ENCODE measurements around the gene MAN2C1. TPM values are rescaled to one million over a fixed set of nuclear protein-coding genes. Genes with fewer than 3 reads are reported as not detected.
"Not testable (repeated sequence)": the region's sequence is repeated elsewhere in the genome, so short reads cannot be mapped to it uniquely, and the experiment has no call there.

Gene MAN2C1
- total and polyA plus RNA-seq, 2 experiments from 2014 or later = 81.4 to 88.0 TPM

- H3K79me2 ChIP-seq = no peaks in the 10 kb centered on the region
- no peak overlapping the region for H3K27ac ChIP-seq
- no peaks in the 10 kb centered on the region for H3K36me3 ChIP-seq (replicated peaks; ENCODE audit: insufficient read depth, low read depth)
- no peaks in the 10 kb centered on the region for H3K27me3 ChIP-seq
- H3K9me2 ChIP-seq (replicated peaks; ENCODE audit: insufficient read depth) = no peaks in the 10 kb centered on the region
- DNase-seq (ENCODE audit: low spot score) = no peak
- H4K20me1 ChIP-seq (ENCODE audit: insufficient read depth, poor library complexity, severe bottlenecking) = no peaks in the 10 kb centered on the region
- no peak overlapping the region for H2AFZ ChIP-seq
- TF ChIP-seq EZH2phosphoT487 (IDR thresholded peaks at IDR 0.05; ENCODE audit: low read depth, severe bottlenecking, unreplicated experiment) = no peak
- 86% methylated on average over 5 of the region's 5 CpGs for WGBS (ENCODE audit: low lambda C conversion rate, missing lambda C conversion rate)
- no peak overlapping the region for H3K4me3 ChIP-seq
- no peaks in the 10 kb centered on the region for H3K9me3 ChIP-seq (ENCODE audit: low read depth)
- H3K4me2 ChIP-seq = no peak overlapping the region
- H3K4me1 ChIP-seq (ENCODE audit: insufficient read depth) = no peaks in the 10 kb centered on the region
These were observed 53.7 kb downstream of the MAN2C1 start for GRCh38 chr15:75314552-75315290.

- no peaks in the 10 kb centered on the region for H4K20me1 ChIP-seq (ENCODE audit: insufficient read depth, poor library complexity, severe bottlenecking)
- no peak overlapping the region for H2AFZ ChIP-seq
- no peak for TF ChIP-seq EZH2phosphoT487 (IDR thresholded peaks at IDR 0.05; ENCODE audit: low read depth, severe bottlenecking, unreplicated experiment)
- no peak for TF ChIP-seq EZH2 (IDR thresholded peaks at IDR 0.05; ENCODE audit: borderline replicate concordance)
- TF ChIP-seq CTCF (IDR thresholded peaks at IDR 0.05; ENCODE audit: poor library complexity) = no peak
- H3K79me2 ChIP-seq = no peaks in the 10 kb centered on the region
- H3K4me1 ChIP-seq (ENCODE audit: insufficient read depth) = no peaks in the 10 kb centered on the region
- no peaks in the 10 kb centered on the region for H3K36me3 ChIP-seq (replicated peaks; ENCODE audit: insufficient read depth, low read depth)
- H3K9me2 ChIP-seq (replicated peaks; ENCODE audit: insufficient read depth) = no peaks in the 10 kb centered on the region
- H3K9me3 ChIP-seq (ENCODE audit: low read depth) = no peaks in the 10 kb centered on the region
- no peak overlapping the region for H3K4me3 ChIP-seq
- no peak overlapping the region for H3K4me2 ChIP-seq
- 92% methylated on average over 13 of the region's 13 CpGs for WGBS (ENCODE audit: low lambda C conversion rate, missing lambda C conversion rate)
- H3K27me3 ChIP-seq = no peaks in the 10 kb centered on the region
- H3K27ac ChIP-seq = no peak overlapping the region
- no peak for DNase-seq (ENCODE audit: low spot score)
These were observed 55.1 kb downstream of the MAN2C1 start for GRCh38 chr15:75313116-75313845.

- H3K9me3 ChIP-seq (ENCODE audit: low read depth); DNase-seq (ENCODE audit: low spot score); H4K20me1 ChIP-seq (ENCODE audit: insufficient read depth, poor library complexity, severe bottlenecking); H3K4me1 ChIP-seq (ENCODE audit: insufficient read depth); H3K4me3 ChIP-seq; H3K36me3 ChIP-seq (replicated peaks; ENCODE audit: insufficient read depth, low read depth); H3K27ac ChIP-seq; H2AFZ ChIP-seq; H3K27me3 ChIP-seq; H3K4me2 ChIP-seq; H3K9me2 ChIP-seq (replicated peaks; ENCODE audit: insufficient read depth); H3K79me2 ChIP-seq: not testable (repeated sequence)
- WGBS (ENCODE audit: low lambda C conversion rate, missing lambda C conversion rate) = 100% methylated on average over 1 of the region's 1 CpG
These were observed 55.9 kb downstream of the MAN2C1 start for GRCh38 chr15:75312548-75312947.

- no peaks in the 10 kb centered on the region for H3K9me3 ChIP-seq (ENCODE audit: low read depth)
- no peak for TF ChIP-seq CTCF (IDR thresholded peaks at IDR 0.05; ENCODE audit: poor library complexity)
- TF ChIP-seq EZH2phosphoT487 (IDR thresholded peaks at IDR 0.05; ENCODE audit: low read depth, severe bottlenecking, unreplicated experiment) = no peak
- no peak for TF ChIP-seq EZH2 (IDR thresholded peaks at IDR 0.05; ENCODE audit: borderline replicate concordance)
- no peak overlapping the region for H3K4me2 ChIP-seq
- H3K27me3 ChIP-seq = no peaks in the 10 kb centered on the region
- H3K4me3 ChIP-seq = no peak overlapping the region
- no peaks in the 10 kb centered on the region for H4K20me1 ChIP-seq (ENCODE audit: insufficient read depth, poor library complexity, severe bottlenecking)
- no peak overlapping the region for H2AFZ ChIP-seq
- H3K79me2 ChIP-seq = no peaks in the 10 kb centered on the region
- no peak for DNase-seq (ENCODE audit: low spot score)
- H3K36me3 ChIP-seq (replicated peaks; ENCODE audit: insufficient read depth, low read depth) = no peaks in the 10 kb centered on the region
- H3K9me2 ChIP-seq (replicated peaks; ENCODE audit: insufficient read depth) = no peaks in the 10 kb centered on the region
- no peaks in the 10 kb centered on the region for H3K4me1 ChIP-seq (ENCODE audit: insufficient read depth)
- no peak overlapping the region for H3K27ac ChIP-seq
These were observed 58.7 kb downstream of the MAN2C1 start for GRCh38 chr15:75309711-75310110.
